HEK293 (cell line): Measurements from ENCODE around the gene FKBP5.

ENCODE experiments used
- CTCF ChIA-PET: fragments of 350-600 bp; formaldehyde crosslinking; extraction: SDS; loops from one replicate; lab custom pipeline; 2021; ENCODE audit warnings: antibody characterized with exemption; lab: Yijun Ruan, JAX
- POLR2A ChIA-PET: fragments of 300-600 bp; formaldehyde crosslinking; extraction: SDS; loops from one replicate; lab custom pipeline; 2020; ENCODE audit warnings: antibody characterized with exemption, inconsistent platforms; lab: Yijun Ruan, JAX
- H3K27ac ChIP-seq: fragments of 200-500 bp; sonication (Bioruptor generic); 2 replicates; pipeline ENCODE4 v1.5.1; 2014; ENCODE audit warnings: low read depth, low read length, control low read depth, inconsistent platforms; ENCODE audit errors: extremely low read depth
- H3K36me3 ChIP-seq, 2 experiments: fragments of 200-500 bp in 1 of 2; sonication (Bioruptor generic) in 1 of 2; 1 replicate in 1 of 2; 2 replicates in 1 of 2; pipeline ENCODE4 v1.5.1; 2014 to 2017; ENCODE audit warnings: inconsistent platforms in 2 of 2, low read length in 2 of 2; ENCODE audit not compliant: control insufficient read depth in 2 of 2, insufficient read depth in 1 of 2
- H3K4me1 ChIP-seq: fragments of 200-500 bp; sonication (Bioruptor generic); 2 replicates; pipeline ENCODE4 v1.5.1; 2014; ENCODE audit warnings: mild to moderate bottlenecking, low read length, inconsistent platforms; ENCODE audit not compliant: control insufficient read depth, insufficient read depth
- H3K4me3 ChIP-seq: 2 replicates; pipeline ENCODE4 v1.5.1; 2011; ENCODE audit warnings: low read depth, mild to moderate bottlenecking, control low read depth, low read length, moderate library complexity
- H3K9me3 ChIP-seq: fragments of 200-500 bp; sonication (Bioruptor generic); 2 replicates; pipeline ENCODE4 v1.5.1; 2014; ENCODE audit warnings: low read depth, low read length, inconsistent platforms; ENCODE audit not compliant: control insufficient read depth, insufficient read depth
- KLF10 ChIP-seq: fragments of 450-650 bp; IDR thresholded peaks from 2 replicates; pipeline ENCODE4 v1.5.1; 2018; ENCODE audit warnings: missing biosample characterization, mild to moderate bottlenecking, missing genetic modification characterization
- KLF8 ChIP-seq: fragments of 450-650 bp; formaldehyde crosslinking; IDR thresholded peaks from 2 replicates; pipeline ENCODE4 v1.5.1; 2016; ENCODE audit warnings: missing biosample characterization, missing genetic modification characterization
- MZF1 ChIP-seq: fragments of 450-650 bp; formaldehyde crosslinking; IDR thresholded peaks from 2 replicates; pipeline ENCODE4 v1.5.1; 2017; ENCODE audit warnings: missing biosample characterization, missing genetic modification characterization, borderline replicate concordance
- OVOL3 ChIP-seq: fragments of 450-650 bp; formaldehyde crosslinking; IDR thresholded peaks from 2 replicates; pipeline ENCODE4 v1.5.1; 2016; ENCODE audit warnings: missing biosample characterization, missing genetic modification characterization
- REPIN1 ChIP-seq: fragments of 450-650 bp; formaldehyde crosslinking; IDR thresholded peaks from 2 replicates; pipeline ENCODE4 v1.5.1; 2017; ENCODE audit warnings: missing biosample characterization, missing genetic modification characterization, low read depth
- ZBTB20 ChIP-seq: fragments of 450-650 bp; formaldehyde crosslinking; IDR thresholded peaks from 2 replicates; pipeline ENCODE4 v1.5.1; 2016; ENCODE audit warnings: missing biosample characterization, missing genetic modification characterization
- ZNF157 ChIP-seq: fragments of 450-650 bp; formaldehyde crosslinking; IDR thresholded peaks from 2 replicates; pipeline ENCODE4 v1.5.1; 2016; ENCODE audit warnings: missing biosample characterization, missing genetic modification characterization
- ZNF184 ChIP-seq: fragments of 450-650 bp; IDR thresholded peaks from 2 replicates; pipeline ENCODE4 v1.5.1; 2018; ENCODE audit warnings: missing biosample characterization, mild to moderate bottlenecking, missing genetic modification characterization
- ZNF19 ChIP-seq: fragments of 450-650 bp; formaldehyde crosslinking; IDR thresholded peaks from 2 replicates; pipeline ENCODE4; 2016; ENCODE audit warnings: missing biosample characterization, missing genetic modification characterization, low read depth
- ZNF2 ChIP-seq: fragments of 450-650 bp; formaldehyde crosslinking; IDR thresholded peaks from 2 replicates; pipeline ENCODE4 v1.5.1; 2016; ENCODE audit warnings: missing biosample characterization, missing genetic modification characterization
- ZNF211 ChIP-seq: fragments of 450-650 bp; formaldehyde crosslinking; IDR thresholded peaks from 2 replicates; pipeline ENCODE4 v1.5.1; 2016; ENCODE audit warnings: low read depth, missing biosample characterization, missing genetic modification characterization
- ZNF24 ChIP-seq: fragments of 450-650 bp; formaldehyde crosslinking; IDR thresholded peaks from 2 replicates; pipeline ENCODE4 v1.5.1; 2016; ENCODE audit warnings: missing biosample characterization, missing genetic modification characterization
- ZNF391 ChIP-seq: fragments of 450-650 bp; formaldehyde crosslinking; IDR thresholded peaks from 2 replicates; pipeline ENCODE4 v1.5.1; 2016; ENCODE audit warnings: low read depth, missing biosample characterization, missing genetic modification characterization, borderline replicate concordance
- ZNF423 ChIP-seq: fragments of 450-650 bp; formaldehyde crosslinking; IDR thresholded peaks from 2 replicates; pipeline ENCODE4 v1.5.1; 2016; ENCODE audit warnings: missing biosample characterization, missing genetic modification characterization
- ZNF426 ChIP-seq: fragments of 450-650 bp; formaldehyde crosslinking; IDR thresholded peaks from 2 replicates; pipeline ENCODE4 v1.5.1; 2017; ENCODE audit warnings: missing biosample characterization, missing genetic modification characterization, mild to moderate bottlenecking, inconsistent platforms, moderate library complexity
- ZNF548 ChIP-seq: fragments of 450-650 bp; formaldehyde crosslinking; IDR thresholded peaks from 2 replicates; pipeline ENCODE4 v1.5.1; 2016; ENCODE audit warnings: missing biosample characterization, missing genetic modification characterization
- ZNF558 ChIP-seq: fragments of 450-650 bp; formaldehyde crosslinking; IDR thresholded peaks from 2 replicates; pipeline ENCODE4 v1.5.1; 2016; ENCODE audit warnings: missing biosample characterization, missing genetic modification characterization
- ZNF791 ChIP-seq: fragments of 450-650 bp; formaldehyde crosslinking; IDR thresholded peaks from 2 replicates; pipeline ENCODE4 v1.5.1; 2016; ENCODE audit warnings: missing biosample characterization, missing genetic modification characterization
- TF ChIP-seq, protein P1 (sequence below): fragments of 450-650 bp; formaldehyde crosslinking; IDR thresholded peaks from 2 replicates; pipeline ENCODE4 v1.5.1; 2017; ENCODE audit warnings: missing biosample characterization, missing genetic modification characterization
- TF ChIP-seq, protein P2 (sequence below): fragments of 450-650 bp; formaldehyde crosslinking; IDR thresholded peaks from 2 replicates; pipeline ENCODE4 v1.5.1; 2017; ENCODE audit warnings: missing biosample characterization, missing genetic modification characterization
- TF ChIP-seq, protein P3 (sequence below): fragments of 450-650 bp; formaldehyde crosslinking; IDR thresholded peaks from 2 replicates; pipeline ENCODE4; 2016; ENCODE audit warnings: missing biosample characterization, missing genetic modification characterization
- TF ChIP-seq, protein P4 (sequence below): fragments of 450-650 bp; formaldehyde crosslinking; IDR thresholded peaks from 2 replicates; pipeline ENCODE4 v1.5.1; 2016; ENCODE audit warnings: missing biosample characterization, missing genetic modification characterization
- TF ChIP-seq, protein P5 (sequence below): fragments of 450-650 bp; formaldehyde crosslinking; IDR thresholded peaks from 2 replicates; pipeline ENCODE4 v1.5.1; 2016; ENCODE audit warnings: missing biosample characterization, missing genetic modification characterization, borderline replicate concordance
- TF ChIP-seq, protein P6 (sequence below): fragments of 450-650 bp; formaldehyde crosslinking; IDR thresholded peaks from 2 replicates; pipeline ENCODE4 v1.5.1; 2016; ENCODE audit warnings: missing biosample characterization, missing genetic modification characterization

The FKBP5 gene

DNA sequence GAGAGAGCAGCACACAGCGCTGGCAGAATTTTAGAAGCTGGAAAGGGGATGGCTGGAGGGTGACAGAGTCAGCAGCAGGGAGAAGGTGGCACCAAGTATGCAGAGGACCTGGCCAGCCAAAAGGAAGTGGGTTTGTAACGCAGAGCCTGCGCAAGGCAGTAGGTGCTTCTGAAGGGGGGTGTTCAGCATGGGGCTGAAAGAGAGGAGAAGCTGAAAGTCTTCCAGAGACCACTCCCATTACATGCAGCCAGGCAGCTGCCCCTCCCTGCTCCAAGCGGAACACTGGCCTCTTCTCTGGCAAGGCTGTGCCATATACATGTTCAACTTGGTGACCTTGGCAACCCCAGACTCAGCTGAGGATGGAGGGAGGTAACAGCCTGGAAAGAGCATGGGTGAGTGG is 133.9 kb downstream of the FKBP5 start:
- CTCF ChIA-PET: interaction anchor here (0.6 to 1.3 kb wide), 2 partner anchors 89 to 182 kb away, joined by 3 read pairs; partner anchors contain the start of gene ARMC12

DNA sequence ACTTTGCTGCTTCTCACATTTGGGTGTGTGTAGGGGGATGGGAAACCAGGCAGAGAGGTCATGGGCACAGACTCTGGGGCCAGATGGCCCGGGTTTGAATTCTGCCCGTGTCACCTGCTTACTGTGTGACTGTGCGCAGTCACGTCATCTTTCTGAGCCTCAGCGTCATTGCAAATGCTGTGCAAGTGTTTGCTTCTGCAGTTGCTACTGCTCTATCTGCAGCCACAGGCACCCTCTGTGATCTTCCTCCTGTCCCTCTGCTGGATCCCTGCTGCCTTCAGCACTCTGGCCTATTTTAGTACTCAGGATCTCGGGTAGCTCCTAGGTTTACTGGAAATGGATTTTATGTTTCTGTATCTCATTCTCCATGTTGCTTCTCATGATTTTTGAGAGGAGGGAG is 135.4 kb downstream of the FKBP5 start:
- H3K4me3 ChIP-seq: no peak overlapping the region
- no peaks in the 10 kb centered on the region for H3K9me3 ChIP-seq
- CTCF ChIA-PET: interaction anchor here (0.6 to 3.3 kb wide), 12 partner anchors 9 to 539 kb away, joined by 3 to 41 read pairs (median 4); no protein-coding TSS in a partner anchor
- no peaks in the 10 kb centered on the region for H3K4me1 ChIP-seq
- POLR2A ChIA-PET: interaction anchor here (0.9 kb wide), 1 partner anchor 82 kb away, joined by 3 read pairs; no protein-coding TSS in a partner anchor
- H3K36me3 ChIP-seq: no peaks in the 10 kb centered on the region
- no peak overlapping the region for H3K27ac ChIP-seq
- TF ChIP-seq ZBTB20 (tag by site-specific recombination) (no peak), ZNF19 (tag by site-specific recombination) (no peak), ZNF391 (tag by site-specific recombination) (no peak), KLF8 (tag by site-specific recombination) (no peak), ZNF2 (tag by site-specific recombination) (no peak), ZNF548 (tag by site-specific recombination) (no peak), KLF10 (tag by site-specific recombination) (no peak), ZNF423 (no peak), ZNF24 (tag by site-specific recombination) (no peak)
- TF ChIP-seq, protein P1, sequence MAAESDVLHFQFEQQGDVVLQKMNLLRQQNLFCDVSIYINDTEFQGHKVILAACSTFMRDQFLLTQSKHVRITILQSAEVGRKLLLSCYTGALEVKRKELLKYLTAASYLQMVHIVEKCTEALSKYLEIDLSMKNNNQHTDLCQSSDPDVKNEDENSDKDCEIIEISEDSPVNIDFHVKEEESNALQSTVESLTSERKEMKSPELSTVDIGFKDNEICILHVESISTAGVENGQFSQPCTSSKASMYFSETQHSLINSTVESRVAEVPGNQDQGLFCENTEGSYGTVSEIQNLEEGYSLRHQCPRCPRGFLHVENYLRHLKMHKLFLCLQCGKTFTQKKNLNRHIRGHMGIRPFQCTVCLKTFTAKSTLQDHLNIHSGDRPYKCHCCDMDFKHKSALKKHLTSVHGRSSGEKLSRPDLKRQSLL (tag by site-specific recombination): no peak
- TF ChIP-seq, protein P2, sequence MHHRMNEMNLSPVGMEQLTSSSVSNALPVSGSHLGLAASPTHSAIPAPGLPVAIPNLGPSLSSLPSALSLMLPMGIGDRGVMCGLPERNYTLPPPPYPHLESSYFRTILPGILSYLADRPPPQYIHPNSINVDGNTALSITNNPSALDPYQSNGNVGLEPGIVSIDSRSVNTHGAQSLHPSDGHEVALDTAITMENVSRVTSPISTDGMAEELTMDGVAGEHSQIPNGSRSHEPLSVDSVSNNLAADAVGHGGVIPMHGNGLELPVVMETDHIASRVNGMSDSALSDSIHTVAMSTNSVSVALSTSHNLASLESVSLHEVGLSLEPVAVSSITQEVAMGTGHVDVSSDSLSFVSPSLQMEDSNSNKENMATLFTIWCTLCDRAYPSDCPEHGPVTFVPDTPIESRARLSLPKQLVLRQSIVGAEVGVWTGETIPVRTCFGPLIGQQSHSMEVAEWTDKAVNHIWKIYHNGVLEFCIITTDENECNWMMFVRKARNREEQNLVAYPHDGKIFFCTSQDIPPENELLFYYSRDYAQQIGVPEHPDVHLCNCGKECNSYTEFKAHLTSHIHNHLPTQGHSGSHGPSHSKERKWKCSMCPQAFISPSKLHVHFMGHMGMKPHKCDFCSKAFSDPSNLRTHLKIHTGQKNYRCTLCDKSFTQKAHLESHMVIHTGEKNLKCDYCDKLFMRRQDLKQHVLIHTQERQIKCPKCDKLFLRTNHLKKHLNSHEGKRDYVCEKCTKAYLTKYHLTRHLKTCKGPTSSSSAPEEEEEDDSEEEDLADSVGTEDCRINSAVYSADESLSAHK (tag by site-specific recombination): no peak
- TF ChIP-seq, protein P3, sequence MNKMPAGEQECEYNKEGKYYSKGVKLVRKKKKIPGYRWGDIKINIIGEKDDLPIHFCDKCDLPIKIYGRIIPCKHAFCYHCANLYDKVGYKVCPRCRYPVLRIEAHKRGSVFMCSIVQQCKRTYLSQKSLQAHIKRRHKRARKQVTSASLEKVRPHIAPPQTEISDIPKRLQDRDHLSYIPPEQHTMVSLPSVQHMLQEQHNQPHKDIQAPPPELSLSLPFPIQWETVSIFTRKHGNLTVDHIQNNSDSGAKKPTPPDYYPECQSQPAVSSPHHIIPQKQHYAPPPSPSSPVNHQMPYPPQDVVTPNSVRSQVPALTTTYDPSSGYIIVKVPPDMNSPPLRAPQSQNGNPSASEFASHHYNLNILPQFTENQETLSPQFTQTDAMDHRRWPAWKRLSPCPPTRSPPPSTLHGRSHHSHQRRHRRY (tag by site-specific recombination): no peak
- TF ChIP-seq, protein P4, sequence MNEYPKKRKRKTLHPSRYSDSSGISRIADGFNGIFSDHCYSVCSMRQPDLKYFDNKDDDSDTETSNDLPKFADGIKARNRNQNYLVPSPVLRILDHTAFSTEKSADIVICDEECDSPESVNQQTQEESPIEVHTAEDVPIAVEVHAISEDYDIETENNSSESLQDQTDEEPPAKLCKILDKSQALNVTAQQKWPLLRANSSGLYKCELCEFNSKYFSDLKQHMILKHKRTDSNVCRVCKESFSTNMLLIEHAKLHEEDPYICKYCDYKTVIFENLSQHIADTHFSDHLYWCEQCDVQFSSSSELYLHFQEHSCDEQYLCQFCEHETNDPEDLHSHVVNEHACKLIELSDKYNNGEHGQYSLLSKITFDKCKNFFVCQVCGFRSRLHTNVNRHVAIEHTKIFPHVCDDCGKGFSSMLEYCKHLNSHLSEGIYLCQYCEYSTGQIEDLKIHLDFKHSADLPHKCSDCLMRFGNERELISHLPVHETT (tag by site-specific recombination): no peak

More for the DNA sequence above, 133.9 kb downstream of the FKBP5 start:
- POLR2A ChIA-PET: no interaction called here
- no peaks in the 10 kb centered on the region for H3K9me3 ChIP-seq
- no peak for TF ChIP-seq MZF1
- TF ChIP-seq OVOL3 (tag by site-specific recombination): no peak
- TF ChIP-seq, protein P5, sequence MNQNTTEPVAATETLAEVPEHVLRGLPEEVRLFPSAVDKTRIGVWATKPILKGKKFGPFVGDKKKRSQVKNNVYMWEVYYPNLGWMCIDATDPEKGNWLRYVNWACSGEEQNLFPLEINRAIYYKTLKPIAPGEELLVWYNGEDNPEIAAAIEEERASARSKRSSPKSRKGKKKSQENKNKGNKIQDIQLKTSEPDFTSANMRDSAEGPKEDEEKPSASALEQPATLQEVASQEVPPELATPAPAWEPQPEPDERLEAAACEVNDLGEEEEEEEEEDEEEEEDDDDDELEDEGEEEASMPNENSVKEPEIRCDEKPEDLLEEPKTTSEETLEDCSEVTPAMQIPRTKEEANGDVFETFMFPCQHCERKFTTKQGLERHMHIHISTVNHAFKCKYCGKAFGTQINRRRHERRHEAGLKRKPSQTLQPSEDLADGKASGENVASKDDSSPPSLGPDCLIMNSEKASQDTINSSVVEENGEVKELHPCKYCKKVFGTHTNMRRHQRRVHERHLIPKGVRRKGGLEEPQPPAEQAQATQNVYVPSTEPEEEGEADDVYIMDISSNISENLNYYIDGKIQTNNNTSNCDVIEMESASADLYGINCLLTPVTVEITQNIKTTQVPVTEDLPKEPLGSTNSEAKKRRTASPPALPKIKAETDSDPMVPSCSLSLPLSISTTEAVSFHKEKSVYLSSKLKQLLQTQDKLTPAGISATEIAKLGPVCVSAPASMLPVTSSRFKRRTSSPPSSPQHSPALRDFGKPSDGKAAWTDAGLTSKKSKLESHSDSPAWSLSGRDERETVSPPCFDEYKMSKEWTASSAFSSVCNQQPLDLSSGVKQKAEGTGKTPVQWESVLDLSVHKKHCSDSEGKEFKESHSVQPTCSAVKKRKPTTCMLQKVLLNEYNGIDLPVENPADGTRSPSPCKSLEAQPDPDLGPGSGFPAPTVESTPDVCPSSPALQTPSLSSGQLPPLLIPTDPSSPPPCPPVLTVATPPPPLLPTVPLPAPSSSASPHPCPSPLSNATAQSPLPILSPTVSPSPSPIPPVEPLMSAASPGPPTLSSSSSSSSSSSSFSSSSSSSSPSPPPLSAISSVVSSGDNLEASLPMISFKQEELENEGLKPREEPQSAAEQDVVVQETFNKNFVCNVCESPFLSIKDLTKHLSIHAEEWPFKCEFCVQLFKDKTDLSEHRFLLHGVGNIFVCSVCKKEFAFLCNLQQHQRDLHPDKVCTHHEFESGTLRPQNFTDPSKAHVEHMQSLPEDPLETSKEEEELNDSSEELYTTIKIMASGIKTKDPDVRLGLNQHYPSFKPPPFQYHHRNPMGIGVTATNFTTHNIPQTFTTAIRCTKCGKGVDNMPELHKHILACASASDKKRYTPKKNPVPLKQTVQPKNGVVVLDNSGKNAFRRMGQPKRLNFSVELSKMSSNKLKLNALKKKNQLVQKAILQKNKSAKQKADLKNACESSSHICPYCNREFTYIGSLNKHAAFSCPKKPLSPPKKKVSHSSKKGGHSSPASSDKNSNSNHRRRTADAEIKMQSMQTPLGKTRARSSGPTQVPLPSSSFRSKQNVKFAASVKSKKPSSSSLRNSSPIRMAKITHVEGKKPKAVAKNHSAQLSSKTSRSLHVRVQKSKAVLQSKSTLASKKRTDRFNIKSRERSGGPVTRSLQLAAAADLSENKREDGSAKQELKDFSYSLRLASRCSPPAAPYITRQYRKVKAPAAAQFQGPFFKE (tag by site-specific recombination): no peak
- TF ChIP-seq ZNF791: no peak
- no peak for TF ChIP-seq ZNF157 (tag by site-specific recombination)
- no peak for TF ChIP-seq ZNF426 (tag by site-specific recombination)
- no peak for TF ChIP-seq REPIN1
- TF ChIP-seq, protein P6, sequence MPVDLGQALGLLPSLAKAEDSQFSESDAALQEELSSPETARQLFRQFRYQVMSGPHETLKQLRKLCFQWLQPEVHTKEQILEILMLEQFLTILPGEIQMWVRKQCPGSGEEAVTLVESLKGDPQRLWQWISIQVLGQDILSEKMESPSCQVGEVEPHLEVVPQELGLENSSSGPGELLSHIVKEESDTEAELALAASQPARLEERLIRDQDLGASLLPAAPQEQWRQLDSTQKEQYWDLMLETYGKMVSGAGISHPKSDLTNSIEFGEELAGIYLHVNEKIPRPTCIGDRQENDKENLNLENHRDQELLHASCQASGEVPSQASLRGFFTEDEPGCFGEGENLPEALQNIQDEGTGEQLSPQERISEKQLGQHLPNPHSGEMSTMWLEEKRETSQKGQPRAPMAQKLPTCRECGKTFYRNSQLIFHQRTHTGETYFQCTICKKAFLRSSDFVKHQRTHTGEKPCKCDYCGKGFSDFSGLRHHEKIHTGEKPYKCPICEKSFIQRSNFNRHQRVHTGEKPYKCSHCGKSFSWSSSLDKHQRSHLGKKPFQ (tag by site-specific recombination): no peak
- TF ChIP-seq ZNF184 (tag by site-specific recombination): no peak
- TF ChIP-seq ZNF558: no peak
- no peak for TF ChIP-seq ZNF211 (tag by site-specific recombination)
- no peak overlapping the region for H3K4me3 ChIP-seq
- no peak overlapping the region for H3K27ac ChIP-seq
- H3K36me3 ChIP-seq: no peaks in the 10 kb centered on the region
- no peaks in the 10 kb centered on the region for H3K4me1 ChIP-seq
